Measurements from ENCODE around the gene RNLS. TPM values are rescaled to one million over a fixed set of nuclear protein-coding genes. Genes with fewer than 3 reads are reported as not detected.

The RNLS gene
- total and polyA plus RNA-seq, 2 of the 4 experiments (the other 2 are of a cell fraction): 4.5 to 7.0 TPM

GRCh38 chr10:88530093-88530492 is 53.0 kb downstream of the RNLS start:
- Histone ChIP-seq H2AFZ (replicated peaks; ENCODE audit: low read length, poor library complexity) (no peak overlapping the region), H3K23ac (ENCODE audit: low read depth, low read length) (no peak overlapping the region), H3K4ac (ENCODE audit: low read depth, low read length) (no peak overlapping the region), H2AK9ac (replicated peaks; ENCODE audit: low read depth, low read length, poor library complexity) (no peak overlapping the region), H2BK120ac (ENCODE audit: low read depth, low read length) (no peak overlapping the region), H2BK20ac (ENCODE audit: low read depth, low read length) (no peak overlapping the region), H3K18ac (ENCODE audit: low read depth, low read length) (no peak overlapping the region), H3K27me3 (ENCODE audit: control insufficient read depth, insufficient read depth, low read length) (peaks cover 1% of the 10 kb centered on the region; the same call in 1 of the 2 replicates), H3K36me3 (ENCODE audit: control insufficient read depth, insufficient read depth, low read length) (no peaks in the 10 kb centered on the region), H2BK15ac (ENCODE audit: low read depth, low read length) (no peak overlapping the region), H3K27ac (ENCODE audit: insufficient read depth, low read length) (no peak overlapping the region), H4K5ac (ENCODE audit: low read depth, low read length) (no peak overlapping the region), H2AK5ac (ENCODE audit: low read depth, low read length) (no peak overlapping the region), H4K20me1 (ENCODE audit: insufficient read depth, low read length) (no peaks in the 10 kb centered on the region), H4K8ac (ENCODE audit: low read depth in 2 of 2, low read length in 2 of 2) (no peak overlapping the region), H3K4me3 (ENCODE audit: insufficient read depth, low read depth, low read length) (no peak overlapping the region), H3K56ac (ENCODE audit: extremely low read depth, insufficient read depth, low read length) (no peak overlapping the region), H3K4me2 (ENCODE audit: low read depth, low read length) (no peak overlapping the region), H3K9ac (ENCODE audit: low read depth, low read length) (no peak overlapping the region), H2BK5ac (ENCODE audit: low read depth, low read length, poor library complexity, severe bottlenecking) (no peak overlapping the region), H4K91ac (ENCODE audit: insufficient read depth, low read depth, low read length) (no peak overlapping the region), H3K9me1 (ENCODE audit: insufficient read depth, low read length) (no peaks in the 10 kb centered on the region), H3K79me1 (ENCODE audit: low read depth in 1 of 2, low read length in 2 of 2) (no peaks in the 10 kb centered on the region), H3K9me3 (ENCODE audit: control insufficient read depth, insufficient read depth, low read length) (no peaks in the 10 kb centered on the region), H3K4me1 (ENCODE audit: control insufficient read depth, insufficient read depth, low read length) (peaks cover 2% of the 10 kb centered on the region; the same call in 1 of the 2 replicates), H3K14ac (replicated peaks; ENCODE audit: low read depth, low read length) (no peak overlapping the region)
- no peak for TF ChIP-seq CTCF (conservative IDR thresholded peaks at IDR 0.05; ENCODE audit: low read depth, low read length)
- TF ChIP-seq BHLHE40 (IDR thresholded peaks at IDR 0.05; ENCODE audit: low read depth, low read length): no peak
- TF ChIP-seq POLR2A (IDR thresholded peaks at IDR 0.05; ENCODE audit: low read depth, low read length): no peak
- TF ChIP-seq SMC3 (IDR thresholded peaks at IDR 0.05; ENCODE audit: low read depth, low read length): no peak
- no peak for TF ChIP-seq ELK1 (IDR thresholded peaks at IDR 0.05; ENCODE audit: borderline replicate concordance, low read depth, low read length)
- no peak for TF ChIP-seq RCOR1 (IDR thresholded peaks at IDR 0.05; ENCODE audit: insufficient replicate concordance, low read length)
- ATAC-seq (ENCODE audit: low read depth): no peak
- dilution Hi-C loops (cut with HindIII; ENCODE audit: low sequenced_read_pairs, unreplicated experiment) (no loop called here), intact Hi-C loops (cut with micrococcal nuclease) (no loop called here), in situ Hi-C loops (cut with MboI; ENCODE audit: low sequenced_read_pairs) (no loop called here)
- no TSS peak for BruUV-seq (replicated peaks)
- POLR2A ChIA-PET (ENCODE audit: unreplicated experiment): no interaction called here
- CTCF ChIA-PET: no interaction called here
- no peak for DNase-seq
- WGBS, 2 experiments (ENCODE audit: extremely low coverage in 2 of 2, insufficient read length in 1 of 2): no CpG with 5 or more reads among the region's 2 CpGs

Measured in IMR-90 (cell line).